Bone marrow (tissue), 2 donors: ENCODE results near the gene EEF2KMT.
"Not testable (repeated sequence)": the region's sequence is repeated elsewhere in the genome, so short reads cannot be mapped to it uniquely, and the experiment has no call there.

Source experiments
- DNase-seq, 2 donors: peaks; one replicate each; lab custom pipeline; 2025; lab: John Stamatoyannopoulos, UW

EEF2KMT gene

GRCh38 chr16:5095145-5095830 is 2.3 kb downstream of the EEF2KMT start:
- DNase-seq = not testable (repeated sequence)

GRCh38 chr16:5093746-5094145 is 3.8 kb downstream of the EEF2KMT start:
- not testable (repeated sequence) for DNase-seq

GRCh38 chr16:5093081-5093480 is 4.5 kb downstream of the EEF2KMT start:
- DNase-seq = not testable (repeated sequence)

GRCh38 chr16:5090592-5090991 is 7.0 kb downstream of the EEF2KMT start:
- DNase-seq = not testable (repeated sequence)

GRCh38 chr16:5089911-5090555 is 7.6 kb downstream of the EEF2KMT start:
- DNase-seq = not testable (repeated sequence)

DNA sequence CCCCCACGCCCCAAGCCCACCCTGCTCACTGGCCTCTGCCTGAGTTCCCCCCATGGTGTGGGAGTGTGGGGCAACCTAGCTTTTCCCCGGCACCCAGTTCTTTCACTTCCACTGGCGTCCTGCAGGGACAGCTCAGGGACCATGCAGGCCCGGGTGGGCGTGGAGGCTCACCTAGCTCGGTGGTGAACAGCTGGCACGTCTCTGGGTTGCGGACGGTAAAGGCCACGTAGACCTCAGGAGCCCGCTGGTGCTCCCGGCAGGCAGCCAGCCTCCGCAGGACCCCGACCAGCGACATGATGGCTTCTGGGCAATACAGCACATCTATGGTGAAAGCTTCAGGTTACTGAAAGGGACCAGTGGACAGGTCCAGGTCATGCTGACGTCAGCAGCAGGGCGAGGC is 8.7 kb downstream of the EEF2KMT start:
- not testable (repeated sequence) for DNase-seq

DNA sequence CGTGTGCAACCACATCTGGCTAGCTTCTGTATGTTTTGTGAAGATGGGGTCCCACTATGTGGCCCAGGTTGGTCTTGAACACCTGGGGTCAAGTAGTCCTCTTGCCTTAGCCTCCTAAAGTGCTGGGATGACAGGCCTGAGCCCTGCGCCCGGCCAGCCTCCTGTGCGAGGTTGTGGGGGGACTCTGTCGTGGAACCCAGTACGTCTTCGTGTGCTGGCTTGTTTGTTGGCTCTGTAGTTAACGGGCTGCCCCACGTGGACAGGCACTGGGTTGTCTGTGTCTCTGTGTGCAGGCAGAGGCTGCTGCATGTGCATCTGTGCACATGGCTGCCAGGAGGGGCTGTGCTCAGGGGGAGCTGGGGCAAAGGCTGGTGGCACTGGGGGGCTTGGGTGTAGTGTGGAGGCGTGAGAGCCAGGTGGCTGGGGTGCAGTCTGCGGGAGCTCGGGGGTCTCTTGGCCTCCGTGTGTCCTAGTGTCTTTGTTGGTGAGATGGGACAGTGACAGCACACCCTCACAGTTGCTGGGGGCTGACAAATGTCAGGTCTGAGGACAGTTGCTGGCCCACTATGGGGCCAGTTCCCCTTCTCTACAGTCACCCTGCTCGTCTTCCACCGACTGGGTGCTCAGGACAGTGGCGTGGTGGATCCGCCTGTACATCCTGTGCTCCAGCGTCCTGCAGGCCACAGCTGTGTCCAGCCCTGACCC is 9.4 kb downstream of the EEF2KMT start:
- DNase-seq = not testable (repeated sequence)

DNA sequence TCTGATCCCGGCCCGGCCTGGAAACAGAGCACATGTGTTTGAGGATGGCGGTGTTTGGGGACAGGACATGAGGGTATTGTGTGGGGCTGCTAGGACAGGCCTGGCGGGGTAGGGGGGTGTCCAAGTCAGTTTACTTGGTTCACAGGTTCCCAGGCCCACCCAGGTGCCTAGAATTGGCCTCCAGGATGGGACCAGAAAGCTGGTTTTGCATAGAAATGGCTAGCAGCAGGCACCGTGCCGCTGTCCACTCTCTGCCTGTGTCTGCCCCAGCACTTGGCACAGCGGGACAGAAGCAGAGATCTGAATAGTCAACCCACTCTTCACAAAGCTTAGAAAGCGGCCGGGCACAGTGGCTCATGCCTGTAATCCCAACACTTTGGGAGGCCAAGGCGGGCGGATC is 11.9 kb downstream of the EEF2KMT start:
- DNase-seq = not testable (repeated sequence)

GRCh38 chr16:5084802-5085201 is 12.8 kb downstream of the EEF2KMT start:
- peak in 1 of 2 donors; percentile 5 for DNase-seq

DNA sequence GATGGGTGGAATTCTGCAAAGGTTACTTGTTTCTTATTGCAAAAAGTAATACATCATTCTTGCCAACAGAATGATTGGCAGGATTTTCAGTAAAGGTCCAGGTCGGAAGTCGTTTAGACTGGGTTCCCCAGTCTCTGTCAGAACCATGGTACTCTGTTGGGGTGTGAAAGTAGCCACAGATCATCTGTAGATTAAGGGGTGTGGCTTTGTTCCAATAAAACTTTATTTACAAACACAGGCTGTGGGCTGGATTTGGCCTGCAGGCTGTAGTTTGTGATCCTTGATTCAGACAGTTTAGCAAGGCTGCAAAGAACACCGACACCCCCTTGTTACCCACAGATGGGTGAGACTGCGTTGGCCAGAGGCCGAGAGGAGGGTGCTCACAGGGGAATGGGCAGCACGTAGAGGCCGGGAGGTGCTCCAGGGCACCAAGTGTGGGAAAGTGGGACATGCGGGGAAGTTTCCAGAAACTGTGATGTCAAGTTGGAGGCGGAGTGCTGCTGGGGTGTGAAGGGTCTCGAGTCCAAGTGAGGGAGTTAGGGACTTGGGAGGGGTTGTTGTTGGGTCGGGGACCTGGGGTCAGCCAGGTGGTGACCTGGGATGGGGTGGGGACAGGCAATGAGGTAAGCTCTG is 13.4 kb downstream of the EEF2KMT start:
- DNase-seq = not testable (repeated sequence)

- DNase-seq = not testable (repeated sequence)
Observed at GRCh38 chr16:5083646-5084045, 13.9 kb downstream of the EEF2KMT start.

DNA sequence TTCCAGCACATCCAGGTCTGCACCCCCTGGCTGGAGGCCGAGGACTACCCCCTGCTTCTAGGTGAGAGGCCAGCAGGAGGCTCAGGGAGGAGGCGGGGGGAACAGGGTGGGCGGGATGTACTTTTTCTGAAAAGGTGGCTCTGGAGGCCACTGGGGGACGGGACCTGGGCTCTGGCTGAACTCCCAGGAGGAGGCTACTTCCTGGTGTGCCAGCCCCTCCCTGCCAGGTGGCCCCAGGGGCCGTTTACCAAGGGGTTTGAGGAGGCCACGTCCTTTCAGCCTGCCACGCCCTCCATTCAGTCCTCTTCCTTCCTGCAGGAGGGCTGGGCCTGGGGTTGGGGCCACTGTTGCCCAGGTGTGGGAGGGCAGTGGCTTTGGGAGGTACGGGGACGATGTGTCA is 16.6 kb downstream of the EEF2KMT start:
- DNase-seq = not testable (repeated sequence)

DNA sequence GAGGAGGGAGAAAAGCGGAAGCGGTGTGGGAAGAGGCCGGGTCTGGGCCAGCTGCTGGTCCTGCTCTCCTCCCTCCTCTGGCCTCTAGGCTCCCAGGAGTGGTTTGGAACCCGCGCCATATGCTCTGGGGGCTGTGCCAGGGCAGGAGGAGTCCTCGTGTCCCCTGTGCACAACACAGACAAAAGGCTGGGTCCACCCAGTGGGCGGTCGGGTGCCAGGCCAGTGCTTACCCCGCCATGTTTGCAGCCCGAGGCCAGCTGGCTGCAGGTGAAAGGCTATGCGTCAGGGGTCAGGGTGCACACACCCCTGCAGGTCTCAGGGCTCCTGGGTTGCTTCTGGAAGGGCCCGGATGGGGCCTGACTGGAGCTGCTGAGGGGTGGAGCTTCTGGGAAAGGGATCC is 17.1 kb downstream of the EEF2KMT start:
- not testable (repeated sequence) for DNase-seq

GRCh38 chr16:5078626-5079025 is 19.0 kb downstream of the EEF2KMT start:
- DNase-seq = no peak

GRCh38 chr16:5077304-5077703 is 20.3 kb downstream of the EEF2KMT start:
- DNase-seq = no peak

- DNase-seq = no peak
Observed at GRCh38 chr16:5075637-5076036, 22.0 kb downstream of the EEF2KMT start.

DNA sequence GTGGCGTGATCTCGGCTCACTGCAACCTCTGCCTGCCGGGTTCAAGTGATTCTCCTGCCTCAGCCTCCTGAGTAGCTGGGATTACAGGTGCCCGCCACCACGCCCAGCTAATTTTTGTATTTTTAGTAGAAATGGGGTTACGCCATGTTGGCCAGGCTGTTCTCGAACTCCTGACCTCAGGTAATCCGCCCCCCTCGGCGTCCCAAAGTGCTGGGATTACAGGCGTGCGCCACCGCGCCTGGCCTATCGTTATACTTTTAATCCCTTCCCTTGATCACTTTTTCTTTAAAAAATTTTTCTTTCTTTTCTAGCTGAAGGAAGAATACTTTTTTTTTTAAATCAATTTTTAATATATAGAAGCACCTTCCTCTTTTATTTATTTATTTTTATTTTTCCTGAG is 23.8 kb downstream of the EEF2KMT start:
- DNase-seq = not testable (repeated sequence)

DNA sequence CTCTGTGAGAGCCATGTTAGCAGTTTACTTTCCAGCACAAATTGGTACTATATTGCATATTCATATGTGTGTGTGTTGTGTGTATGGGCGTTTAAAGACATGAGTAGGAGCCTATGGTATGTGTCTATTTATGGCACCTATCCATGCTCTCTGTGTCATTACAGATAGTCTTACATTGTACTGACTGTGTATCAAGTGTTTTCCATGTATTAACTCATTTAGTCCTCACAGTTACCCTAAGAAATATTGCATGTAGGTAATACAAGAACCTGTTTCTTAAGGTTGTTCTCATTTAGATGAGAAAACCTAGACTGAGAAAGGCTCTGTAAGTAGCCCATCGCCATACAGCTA is 24.3 kb downstream of the EEF2KMT start:
- DNase-seq = no peak

DNA sequence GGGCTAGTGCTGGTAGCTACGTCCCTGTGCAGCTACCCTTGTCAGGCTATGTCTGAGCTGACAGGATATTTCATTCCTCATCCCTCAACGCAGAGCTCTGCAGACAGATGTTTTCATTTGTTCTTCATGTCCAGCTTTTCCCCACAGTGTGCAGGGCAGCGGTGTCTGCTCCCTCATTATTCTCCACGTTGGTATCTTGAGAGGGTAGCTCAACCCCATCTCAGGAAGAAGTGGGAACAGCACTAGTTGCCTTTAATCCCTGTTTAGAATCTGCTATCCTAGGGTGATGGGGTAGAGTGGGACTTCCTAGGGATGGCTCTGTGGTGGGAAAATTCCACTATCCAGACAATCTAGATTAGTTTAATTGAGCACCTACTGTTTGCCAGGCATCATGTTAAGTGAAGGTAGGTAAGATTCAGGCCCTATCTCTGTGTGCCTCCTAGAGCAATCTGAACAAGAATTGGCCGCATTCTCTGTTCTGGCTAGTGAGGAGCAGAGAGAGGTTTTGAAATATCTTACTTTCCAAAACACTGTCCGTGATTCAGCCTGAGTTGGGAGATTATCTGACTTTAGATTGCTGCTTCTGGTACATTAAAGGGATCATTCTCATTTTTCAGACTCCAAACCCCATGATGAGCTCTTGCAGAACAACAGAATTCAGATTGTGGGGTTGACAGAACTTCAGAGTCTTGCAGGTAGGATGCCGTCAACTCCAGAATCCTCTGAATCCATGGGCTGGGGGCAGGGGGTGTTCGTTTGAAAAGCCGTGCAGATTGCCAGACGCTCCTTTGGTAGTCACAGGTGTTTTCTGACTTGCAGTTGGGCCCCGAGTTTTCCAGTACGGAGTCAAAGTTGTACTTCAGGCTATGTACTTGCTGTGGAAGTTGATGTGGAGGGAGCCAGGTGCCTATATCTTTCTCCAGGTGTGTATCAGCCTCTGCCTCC is 25.0 kb downstream of the EEF2KMT start:
- no peak for DNase-seq

DNA sequence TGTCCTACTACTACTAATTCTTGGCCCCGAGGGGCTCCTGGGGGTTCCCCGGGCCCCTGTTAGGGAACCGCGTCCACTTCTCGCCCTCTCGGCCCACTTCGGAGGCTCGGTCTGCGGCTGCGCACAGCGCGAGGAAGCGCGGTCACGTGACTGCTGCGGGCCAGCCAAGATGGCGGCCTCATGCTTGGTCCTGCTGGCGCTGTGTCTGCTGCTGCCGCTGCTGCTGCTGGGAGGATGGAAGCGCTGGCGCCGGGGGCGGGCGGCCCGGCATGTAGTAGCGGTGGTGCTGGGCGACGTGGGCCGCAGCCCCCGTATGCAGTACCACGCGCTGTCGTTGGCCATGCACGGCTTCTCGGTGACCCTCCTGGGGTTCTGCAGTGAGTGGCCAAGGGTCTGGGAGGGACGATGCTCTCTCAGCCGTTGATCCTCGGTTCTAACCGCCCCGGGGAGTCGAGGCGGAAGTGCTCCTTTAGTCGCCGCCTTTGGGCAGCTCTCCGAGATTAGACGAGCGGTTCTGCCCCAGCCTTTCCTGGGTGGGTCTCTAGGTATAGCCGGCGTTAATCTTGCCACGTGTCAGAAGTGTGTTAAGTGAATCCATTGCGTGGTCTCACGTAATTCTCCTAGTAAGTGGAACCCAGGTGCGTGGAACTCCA is 25.8 kb downstream of the EEF2KMT start, which contains the start of gene ALG1:
ALG1 (plus strand) TSS at position 163 of the 653 bp plus-strand sequence; CDS start at position 170, 7 bp downstream.
- peak; percentile 59 to 67 for DNase-seq

- no peak for DNase-seq
Observed at GRCh38 chr16:5071341-5071680, 26.3 kb downstream of the EEF2KMT start.
